ENCODE measurements around the gene KRTAP21-2.

DNA sequence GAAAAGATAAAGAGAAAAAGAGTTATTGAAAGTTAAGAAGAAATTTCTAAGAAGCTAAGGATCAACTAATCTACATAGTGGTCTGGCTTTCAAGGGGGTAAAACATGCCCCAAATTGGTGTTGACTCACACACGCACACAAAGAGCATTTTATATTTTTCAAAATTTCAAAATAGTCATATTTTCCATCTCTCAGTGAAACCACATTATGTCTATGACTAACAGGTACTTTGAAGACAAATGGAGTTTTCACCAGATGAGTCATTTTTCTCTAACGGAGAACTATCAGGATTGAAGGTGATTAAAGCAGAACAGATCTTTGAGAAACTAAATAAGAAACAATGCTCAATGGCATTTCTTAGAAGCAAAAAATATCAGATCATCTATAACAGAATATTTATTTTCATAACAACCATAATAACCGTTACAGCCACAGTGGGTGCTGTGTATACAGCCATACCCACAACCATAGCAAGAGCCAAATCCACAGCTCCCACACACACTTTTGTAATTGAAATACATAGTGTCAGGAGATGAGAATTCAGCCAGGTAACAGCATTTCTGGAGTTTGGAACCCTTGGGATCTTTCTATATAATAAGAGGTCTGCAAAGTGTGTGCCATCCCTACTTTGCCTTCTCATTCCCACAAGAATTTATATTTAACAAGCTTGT is 28.7 kb downstream of the KRTAP21-2 start, which contains the start of gene KRTAP21-3:
- TF ChIP-seq, protein P1, sequence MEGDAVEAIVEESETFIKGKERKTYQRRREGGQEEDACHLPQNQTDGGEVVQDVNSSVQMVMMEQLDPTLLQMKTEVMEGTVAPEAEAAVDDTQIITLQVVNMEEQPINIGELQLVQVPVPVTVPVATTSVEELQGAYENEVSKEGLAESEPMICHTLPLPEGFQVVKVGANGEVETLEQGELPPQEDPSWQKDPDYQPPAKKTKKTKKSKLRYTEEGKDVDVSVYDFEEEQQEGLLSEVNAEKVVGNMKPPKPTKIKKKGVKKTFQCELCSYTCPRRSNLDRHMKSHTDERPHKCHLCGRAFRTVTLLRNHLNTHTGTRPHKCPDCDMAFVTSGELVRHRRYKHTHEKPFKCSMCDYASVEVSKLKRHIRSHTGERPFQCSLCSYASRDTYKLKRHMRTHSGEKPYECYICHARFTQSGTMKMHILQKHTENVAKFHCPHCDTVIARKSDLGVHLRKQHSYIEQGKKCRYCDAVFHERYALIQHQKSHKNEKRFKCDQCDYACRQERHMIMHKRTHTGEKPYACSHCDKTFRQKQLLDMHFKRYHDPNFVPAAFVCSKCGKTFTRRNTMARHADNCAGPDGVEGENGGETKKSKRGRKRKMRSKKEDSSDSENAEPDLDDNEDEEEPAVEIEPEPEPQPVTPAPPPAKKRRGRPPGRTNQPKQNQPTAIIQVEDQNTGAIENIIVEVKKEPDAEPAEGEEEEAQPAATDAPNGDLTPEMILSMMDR (IDR thresholded peaks at IDR 0.05): no peak
- TF ChIP-seq POLR2A (IDR thresholded peaks at IDR 0.05): no peak

Data from uterus (tissue), 2 donors.